ENCODE results near the gene OLIG2.

The OLIG2 gene

GRCh38 chr21:33032434-33033047 lies 6.8 kb downstream of the OLIG2 start:
- in situ Hi-C loops (cut with HindIII; ENCODE audit: low sequenced_read_pairs): no loop called here

DNA sequence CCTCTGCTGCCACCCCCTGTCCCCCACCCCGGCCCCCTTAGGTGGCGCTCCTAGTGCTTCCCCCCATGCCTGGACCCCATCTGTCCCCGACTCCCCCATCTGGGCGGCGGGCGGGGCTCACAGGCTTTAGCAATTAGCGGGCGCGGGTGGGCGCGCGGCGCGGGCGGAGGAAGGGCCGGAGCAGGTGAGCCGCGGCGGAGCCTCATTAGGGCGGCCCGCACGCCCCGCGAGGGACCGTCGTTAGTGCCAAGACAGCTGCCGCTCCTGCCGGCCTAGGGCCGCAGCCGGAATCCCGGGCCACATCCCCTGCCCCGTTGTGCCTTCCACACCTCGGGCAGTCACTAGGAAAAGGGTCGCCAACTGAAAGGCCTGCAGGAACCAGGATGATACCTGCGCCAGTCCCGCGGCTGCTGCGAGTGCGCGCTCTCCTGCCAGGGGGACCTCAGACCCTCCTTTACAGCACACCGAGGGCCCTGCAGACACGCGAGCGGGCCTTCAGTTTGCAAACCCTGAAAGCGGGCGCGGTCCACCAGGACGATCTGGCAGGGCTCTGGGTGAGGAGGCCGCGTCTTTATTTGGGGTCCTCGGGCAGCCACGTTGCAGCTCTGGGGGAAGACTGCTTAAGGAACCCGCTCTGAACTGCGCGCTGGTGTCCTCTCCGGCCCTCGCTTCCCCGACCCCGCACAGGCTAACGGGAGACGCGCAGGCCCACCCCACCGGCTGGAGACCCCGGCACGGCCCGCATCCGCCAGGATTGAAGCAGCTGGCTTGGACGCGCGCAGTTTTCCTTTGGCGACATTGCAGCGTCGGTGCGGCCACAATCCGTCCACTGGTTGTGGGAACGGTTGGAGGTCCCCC lies 7.6 kb downstream of the OLIG2 start:
- in situ Hi-C loops (cut with HindIII; ENCODE audit: low sequenced_read_pairs): no loop called here

- in situ Hi-C loops (cut with HindIII; ENCODE audit: low sequenced_read_pairs): no loop called here
Observed at GRCh38 chr21:33033961-33034413, 8.3 kb downstream of the OLIG2 start.

- in situ Hi-C loops (cut with HindIII; ENCODE audit: low sequenced_read_pairs): loop anchor here (5.0 kb wide), 1 partner anchor 103 kb away; no protein-coding TSS in a partner anchor
Observed at GRCh38 chr21:33035147-33035546, 9.4 kb downstream of the OLIG2 start.

GRCh38 chr21:33036430-33037162 lies 10.9 kb downstream of the OLIG2 start:
- in situ Hi-C loops (cut with HindIII; ENCODE audit: low sequenced_read_pairs): loop anchor here (5.0 kb wide), 1 partner anchor 104 kb away; no protein-coding TSS in a partner anchor

DNA sequence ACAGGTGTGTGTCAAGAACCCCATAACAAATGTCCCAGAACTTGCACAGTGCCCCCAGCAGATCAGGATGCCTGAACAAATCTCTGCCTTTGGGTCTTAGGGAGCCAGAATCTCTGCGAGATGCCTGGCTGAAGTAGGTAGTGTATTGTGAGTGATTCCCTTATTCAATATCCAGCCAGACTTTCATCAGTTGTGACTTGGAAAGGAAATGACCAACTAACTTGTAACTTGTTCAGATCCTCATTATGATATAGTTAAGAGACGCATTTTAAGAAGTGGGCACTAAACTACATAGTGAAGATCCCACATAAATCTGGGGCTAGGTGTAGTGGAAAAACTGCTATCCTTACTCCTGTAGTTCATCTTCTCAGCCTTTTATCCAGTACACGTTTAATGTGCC lies 11.8 kb downstream of the OLIG2 start:
- in situ Hi-C loops (cut with HindIII; ENCODE audit: low sequenced_read_pairs): loop anchor here (5.0 kb wide), 1 partner anchor 105 kb away; no protein-coding TSS in a partner anchor

GRCh38 chr21:33039536-33039935 lies 13.8 kb downstream of the OLIG2 start:
- in situ Hi-C loops (cut with HindIII; ENCODE audit: low sequenced_read_pairs): loop anchor here (5.0 kb wide), 1 partner anchor 107 kb away; no protein-coding TSS in a partner anchor

- in situ Hi-C loops (cut with HindIII; ENCODE audit: low sequenced_read_pairs): no loop called here
Observed at GRCh38 chr21:33040215-33040614, 14.5 kb downstream of the OLIG2 start.

DNA sequence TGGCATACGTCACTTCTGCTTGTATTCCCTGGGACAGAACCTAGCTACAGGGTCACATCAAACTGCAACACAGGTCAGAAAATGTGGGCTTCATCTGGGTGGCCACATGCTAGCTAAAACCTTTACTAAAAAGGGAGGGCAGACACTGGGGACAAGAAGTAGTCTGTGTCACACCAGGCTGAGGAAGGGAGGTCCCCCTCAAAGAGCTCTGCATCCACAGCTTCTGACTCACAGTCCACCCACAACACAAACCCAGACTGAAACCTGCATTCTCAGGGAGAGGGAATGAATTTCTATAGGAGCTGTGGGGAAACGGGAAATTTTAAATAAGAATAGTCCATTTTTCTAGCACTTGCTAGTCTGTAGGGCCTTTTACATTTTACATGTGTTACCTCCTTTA lies 16.2 kb downstream of the OLIG2 start:
- in situ Hi-C loops (cut with HindIII; ENCODE audit: low sequenced_read_pairs): no loop called here

DNA sequence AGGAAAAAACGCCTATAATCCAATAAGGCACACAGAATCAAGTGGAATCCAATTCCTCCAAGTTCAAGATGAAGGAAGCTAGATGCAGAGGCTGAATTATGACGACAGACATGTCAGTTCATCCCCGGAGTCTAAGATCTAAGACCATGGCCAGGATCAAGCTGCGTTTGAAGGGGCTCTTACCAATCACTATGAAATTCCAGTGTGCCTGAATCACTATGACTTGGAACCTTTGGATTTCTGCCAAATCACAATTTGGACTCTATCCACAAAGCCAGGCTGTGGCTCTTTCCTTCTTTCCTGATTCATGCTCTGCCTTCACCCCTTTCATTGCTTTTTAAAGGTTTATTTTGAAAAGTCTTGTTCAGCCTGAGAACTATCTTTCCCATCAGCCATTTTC lies 17.1 kb downstream of the OLIG2 start:
- in situ Hi-C loops (cut with HindIII; ENCODE audit: low sequenced_read_pairs): no loop called here

- in situ Hi-C loops (cut with HindIII; ENCODE audit: low sequenced_read_pairs): no loop called here
Observed at GRCh38 chr21:33046455-33046854, 20.7 kb downstream of the OLIG2 start.

GRCh38 chr21:33047231-33047630 lies 21.5 kb downstream of the OLIG2 start:
- in situ Hi-C loops (cut with HindIII; ENCODE audit: low sequenced_read_pairs): no loop called here

DNA sequence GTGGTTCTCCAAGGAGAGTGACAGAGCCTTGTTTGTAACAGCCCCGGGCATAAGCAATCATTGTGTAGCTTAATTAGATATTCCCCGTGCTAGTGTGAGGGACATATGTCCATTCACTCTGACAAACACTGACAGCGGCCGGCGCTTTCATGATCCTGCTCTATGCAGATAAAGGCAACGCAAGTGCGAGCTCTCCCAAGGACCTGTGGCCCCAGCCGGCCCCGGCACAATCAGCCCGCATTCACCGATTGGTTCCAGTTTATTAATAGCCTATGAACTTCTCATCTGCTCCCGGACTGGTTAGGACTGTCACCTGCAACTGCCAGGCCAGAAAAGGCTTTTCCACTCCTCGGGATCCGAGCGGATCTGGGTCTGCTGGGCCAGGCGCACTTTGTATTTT lies 26.2 kb downstream of the OLIG2 start:
- in situ Hi-C loops (cut with HindIII; ENCODE audit: low sequenced_read_pairs): no loop called here

DNA sequence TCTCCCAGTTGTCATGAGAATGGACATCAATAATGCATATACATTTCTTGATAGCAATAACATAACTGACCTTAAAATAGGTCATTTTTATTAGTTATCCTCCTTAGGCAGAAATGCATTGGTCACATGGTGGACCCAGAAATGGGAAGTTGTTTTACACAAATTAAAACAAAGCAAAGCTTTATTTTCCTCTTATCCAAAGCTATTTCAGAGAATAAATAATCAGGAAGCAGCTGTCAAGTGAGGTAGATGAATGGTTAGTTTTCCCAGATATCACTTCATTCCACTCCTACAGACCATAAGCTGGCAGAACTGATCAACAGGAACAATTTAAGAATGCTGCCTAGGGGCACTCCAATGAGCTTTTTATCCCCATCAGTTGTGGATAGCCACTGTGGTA lies 28.2 kb downstream of the OLIG2 start:
- in situ Hi-C loops (cut with HindIII; ENCODE audit: low sequenced_read_pairs): no loop called here

- in situ Hi-C loops (cut with HindIII; ENCODE audit: low sequenced_read_pairs): no loop called here
Observed at GRCh38 chr21:33055991-33056390, 30.3 kb downstream of the OLIG2 start.

DNA sequence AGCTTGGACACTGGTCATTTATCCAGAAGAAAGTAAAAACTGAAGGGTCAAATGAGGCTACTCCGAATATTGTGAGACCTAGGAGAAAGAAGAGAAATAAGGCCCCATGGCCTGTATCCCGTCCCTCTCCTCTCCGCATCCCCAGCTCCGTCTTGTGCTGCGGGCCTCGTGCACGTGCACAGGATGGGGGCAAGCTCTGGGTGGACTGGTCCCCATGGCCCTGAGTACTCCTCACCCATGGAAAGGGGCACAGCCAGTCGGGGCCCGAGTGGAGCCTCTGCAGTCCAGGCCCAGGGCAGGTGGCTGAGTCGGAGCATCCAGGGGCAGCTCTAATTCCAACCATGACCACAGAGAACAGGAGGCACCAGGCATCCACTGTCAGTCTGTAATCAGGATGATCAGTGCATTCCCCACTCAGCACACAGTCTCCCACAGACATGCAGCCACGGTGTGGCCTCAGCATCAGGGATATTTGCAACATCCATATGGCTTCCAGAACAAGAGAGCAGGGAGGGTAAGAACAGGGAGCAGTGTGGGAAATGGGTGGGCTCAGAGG lies 31.7 kb downstream of the OLIG2 start:
- in situ Hi-C loops (cut with HindIII; ENCODE audit: low sequenced_read_pairs): no loop called here

GRCh38 chr21:33058527-33058926 lies 32.8 kb downstream of the OLIG2 start:
- in situ Hi-C loops (cut with HindIII; ENCODE audit: low sequenced_read_pairs): no loop called here

DNA sequence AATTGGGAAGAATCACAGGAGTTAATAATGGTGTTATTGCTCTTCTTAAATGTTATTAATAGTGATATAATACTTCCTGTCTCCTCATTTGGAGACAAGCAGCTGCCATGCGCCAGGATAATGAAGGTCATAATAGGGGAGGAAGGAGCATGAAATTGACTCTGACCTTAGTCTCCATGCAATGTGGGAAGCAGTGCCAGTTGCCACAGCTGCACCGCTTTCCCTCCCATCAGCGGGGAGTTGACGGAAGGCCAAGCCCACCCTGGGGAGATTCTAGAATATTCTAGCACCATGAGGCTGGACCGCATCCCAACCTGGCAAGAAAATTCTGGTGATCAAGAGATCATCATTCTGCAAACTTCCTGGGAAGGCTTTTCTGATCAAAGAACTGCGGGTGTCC lies 33.2 kb downstream of the OLIG2 start:
- in situ Hi-C loops (cut with HindIII; ENCODE audit: low sequenced_read_pairs): no loop called here

DNA sequence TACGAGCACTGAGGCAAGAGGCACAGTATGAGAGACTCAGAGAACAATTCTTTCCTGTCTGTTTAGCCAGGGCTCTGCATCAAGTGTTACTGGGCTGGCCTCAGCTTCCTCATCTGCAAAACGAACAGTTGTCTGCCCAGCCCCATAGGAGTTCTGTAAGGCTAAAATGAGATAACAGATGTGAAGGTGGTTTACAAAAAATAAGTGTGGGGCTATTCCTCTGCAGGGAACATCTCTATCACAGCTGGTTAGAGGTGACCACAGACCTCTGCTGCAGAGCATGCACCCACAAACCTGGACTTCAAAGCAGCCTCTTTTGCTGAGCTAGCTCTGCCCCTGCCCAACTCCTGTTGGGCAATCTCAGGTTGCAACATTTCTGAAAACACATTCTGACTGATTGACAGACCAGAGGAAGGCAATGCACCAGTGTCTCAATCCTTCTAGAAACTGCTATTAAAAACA lies 33.7 kb downstream of the OLIG2 start:
- in situ Hi-C loops (cut with HindIII; ENCODE audit: low sequenced_read_pairs): no loop called here

DNA sequence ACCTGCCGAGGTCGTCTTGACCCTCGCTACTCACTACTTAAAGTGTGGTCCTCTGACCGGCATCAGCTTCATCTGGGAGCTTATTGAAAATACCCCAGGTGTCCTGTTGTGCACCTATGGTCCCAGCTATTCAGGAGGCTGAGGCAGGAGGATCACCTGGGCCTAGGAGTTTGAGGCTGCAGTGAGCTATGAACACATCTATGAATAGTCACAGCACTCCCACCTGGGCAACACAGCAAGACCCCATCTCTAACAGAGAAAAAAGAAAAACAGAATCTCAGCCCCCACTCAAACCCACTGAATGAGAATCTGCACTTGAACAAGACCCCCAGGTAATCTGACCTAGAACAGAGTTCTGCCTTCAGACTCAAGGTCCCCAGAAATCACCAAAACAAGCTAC lies 35.5 kb downstream of the OLIG2 start:
- in situ Hi-C loops (cut with HindIII; ENCODE audit: low sequenced_read_pairs): no loop called here

DNA sequence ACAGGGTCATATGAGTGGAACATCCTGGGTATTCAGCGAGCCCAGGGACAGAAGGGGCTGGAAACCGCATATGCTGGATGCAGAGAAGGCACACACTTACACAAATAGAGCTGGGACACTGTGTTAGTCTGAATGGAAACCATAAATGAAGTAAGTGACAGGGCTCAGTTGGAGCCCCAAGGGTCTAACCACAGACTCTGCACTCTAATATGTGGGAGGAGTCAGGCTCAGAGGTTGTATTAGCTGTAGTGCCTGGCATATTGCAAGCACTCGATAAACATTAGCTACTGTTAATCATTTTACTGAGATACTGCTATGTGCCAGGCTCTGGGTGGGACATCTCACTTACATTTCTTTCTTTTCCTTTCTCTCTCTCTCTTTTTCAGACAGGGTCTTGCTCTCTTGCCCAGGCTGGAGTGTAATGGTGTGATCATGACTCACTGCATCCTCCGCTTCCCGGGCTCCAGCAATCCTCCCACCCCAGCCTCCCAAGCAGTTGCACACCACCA lies 37.7 kb downstream of the OLIG2 start:
- in situ Hi-C loops (cut with HindIII; ENCODE audit: low sequenced_read_pairs): no loop called here

All from DLD1 (cell line).